Measurements from ENCODE around the gene MYH14. TPM values are rescaled to one million over a fixed set of nuclear protein-coding genes. Genes with fewer than 3 reads are reported as not detected.

MYH14 gene
- total and polyA plus RNA-seq, 2 experiments from 2014 or later = 40.9 to 64.4 TPM

DNA sequence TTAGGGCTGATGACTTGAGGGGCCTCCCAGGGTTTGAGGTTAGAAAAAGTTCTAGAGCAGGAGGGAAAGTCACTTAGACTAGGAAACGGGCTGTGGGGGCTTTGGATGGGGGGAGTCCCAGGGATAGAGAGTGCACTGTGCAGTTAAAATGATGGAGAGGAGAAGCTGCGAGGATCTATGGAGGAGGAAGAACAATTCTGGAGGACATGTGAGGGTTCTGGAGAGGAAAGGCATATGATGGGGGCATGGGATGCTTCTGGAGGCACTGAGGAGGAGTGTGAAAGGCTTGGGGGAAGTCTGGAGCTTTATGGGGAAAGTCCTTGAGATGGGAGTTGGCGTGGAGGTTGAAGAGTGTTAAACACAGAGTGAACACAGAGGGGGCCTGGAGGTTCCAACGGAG lies 123.6 kb downstream of the MYH14 start:
- 54% methylated on average over 4 of the region's 4 CpGs for WGBS (ENCODE audit: low lambda C conversion rate, missing lambda C conversion rate)
- peaks cover 28% of the 10 kb centered on the region for H3K27me3 ChIP-seq
- DNase-seq (ENCODE audit: low spot score) = no peak

GRCh38 chr19:50327461-50328223 lies 124.2 kb downstream of the MYH14 start:
- H3K36me3 ChIP-seq (replicated peaks; ENCODE audit: insufficient read depth, low read depth) = no peaks in the 10 kb centered on the region
- WGBS (ENCODE audit: low lambda C conversion rate, missing lambda C conversion rate) = 58% methylated on average over 14 of the region's 20 CpGs

More for the DNA sequence above, 123.6 kb downstream of the MYH14 start:
- no peaks in the 10 kb centered on the region for H3K9me3 ChIP-seq (ENCODE audit: low read depth)
- peaks cover 3% of the 10 kb centered on the region for H4K20me1 ChIP-seq (ENCODE audit: insufficient read depth, poor library complexity, severe bottlenecking)
- peak overlapping the region; percentile 76 for H3K4me2 ChIP-seq
- no peak overlapping the region for H3K4me3 ChIP-seq
- H3K4me1 ChIP-seq (ENCODE audit: insufficient read depth) = peaks cover 14% of the 10 kb centered on the region
- H3K9me2 ChIP-seq (replicated peaks; ENCODE audit: insufficient read depth) = no peaks in the 10 kb centered on the region
- no peaks in the 10 kb centered on the region for H3K79me2 ChIP-seq
- no peak overlapping the region for H3K27ac ChIP-seq
- TF ChIP-seq EZH2 (IDR thresholded peaks at IDR 0.05; ENCODE audit: borderline replicate concordance) (no peak), EZH2phosphoT487 (IDR thresholded peaks at IDR 0.05; ENCODE audit: low read depth, severe bottlenecking, unreplicated experiment) (no peak), CTCF (IDR thresholded peaks at IDR 0.05; ENCODE audit: poor library complexity) (no peak)
- no peak overlapping the region for H2AFZ ChIP-seq
- H3K36me3 ChIP-seq (replicated peaks; ENCODE audit: insufficient read depth, low read depth) = no peaks in the 10 kb centered on the region

DNA sequence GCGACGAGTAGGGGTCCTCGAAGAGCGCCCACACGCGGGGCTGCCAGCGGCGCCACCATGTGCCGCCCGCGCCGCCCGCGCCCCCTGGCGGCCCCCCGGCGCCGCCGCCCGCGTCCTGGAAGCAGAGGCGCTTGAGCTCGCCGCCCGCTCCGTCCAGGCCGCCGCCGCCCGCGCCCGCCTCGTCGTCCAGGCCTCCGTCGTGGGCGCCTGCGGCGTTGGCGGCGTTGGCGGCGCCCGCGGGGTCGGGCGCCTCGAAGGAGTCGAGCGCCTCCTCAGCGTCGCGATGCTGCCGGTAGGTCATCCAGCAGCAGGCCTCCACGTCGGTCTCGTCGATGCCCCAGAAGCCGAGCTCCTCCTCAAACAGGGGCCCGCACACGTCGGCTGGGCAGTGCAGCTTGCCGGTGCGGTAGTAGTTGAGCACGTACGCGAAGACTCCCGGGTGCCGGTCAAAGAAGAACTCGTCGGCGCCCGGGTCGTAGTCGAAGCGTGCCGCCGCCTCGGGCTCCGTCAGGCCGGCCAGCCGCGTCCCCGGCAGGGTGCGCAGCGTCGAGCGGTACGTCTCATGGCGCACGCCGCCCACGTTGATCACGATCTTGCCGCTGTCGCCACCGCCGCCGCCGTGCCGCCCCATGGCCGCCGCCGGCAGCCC lies 124.9 kb downstream of the MYH14 start:
- no peak overlapping the region for H3K27ac ChIP-seq

More at GRCh38 chr19:50327461-50328223, 124.2 kb downstream of the MYH14 start:
- Histone ChIP-seq H2AFZ (no peak overlapping the region), H3K27ac (no peak overlapping the region), H3K4me3 (no peak overlapping the region), H3K9me3 (ENCODE audit: low read depth) (no peaks in the 10 kb centered on the region), H3K27me3 (peaks cover 30% of the 10 kb centered on the region), H3K9me2 (replicated peaks; ENCODE audit: insufficient read depth) (no peaks in the 10 kb centered on the region), H3K4me2 (peak overlapping the region; percentile 37), H4K20me1 (ENCODE audit: insufficient read depth, poor library complexity, severe bottlenecking) (peaks cover 3% of the 10 kb centered on the region), H3K79me2 (no peaks in the 10 kb centered on the region), H3K4me1 (ENCODE audit: insufficient read depth) (peaks cover 15% of the 10 kb centered on the region)
- TF ChIP-seq EZH2phosphoT487 (IDR thresholded peaks at IDR 0.05; ENCODE audit: low read depth, severe bottlenecking, unreplicated experiment) (no peak), CTCF (IDR thresholded peaks at IDR 0.05; ENCODE audit: poor library complexity) (no peak), EZH2 (IDR thresholded peaks at IDR 0.05; ENCODE audit: borderline replicate concordance) (peak; percentile 51)
- DNase-seq (ENCODE audit: low spot score) = no peak

More for the DNA sequence above, 124.9 kb downstream of the MYH14 start:
- no peaks in the 10 kb centered on the region for H3K9me3 ChIP-seq (ENCODE audit: low read depth)
- peak; percentile 46 for DNase-seq (ENCODE audit: low spot score)
- peak overlapping the region; percentile 89 for H3K4me2 ChIP-seq
- no peaks in the 10 kb centered on the region for H3K36me3 ChIP-seq (replicated peaks; ENCODE audit: insufficient read depth, low read depth)
- TF ChIP-seq CTCF (IDR thresholded peaks at IDR 0.05; ENCODE audit: poor library complexity) (no peak), EZH2 (IDR thresholded peaks at IDR 0.05; ENCODE audit: borderline replicate concordance) (peak; percentile 68)
- no peaks in the 10 kb centered on the region for H3K9me2 ChIP-seq (replicated peaks; ENCODE audit: insufficient read depth)
- WGBS (ENCODE audit: low lambda C conversion rate, missing lambda C conversion rate) = 4% methylated on average over 72 of the region's 104 CpGs
- peaks cover 30% of the 10 kb centered on the region for H3K27me3 ChIP-seq
- H3K4me1 ChIP-seq (ENCODE audit: insufficient read depth) = peaks cover 20% of the 10 kb centered on the region
- H4K20me1 ChIP-seq (ENCODE audit: insufficient read depth, poor library complexity, severe bottlenecking) = peaks cover 3% of the 10 kb centered on the region
- H3K79me2 ChIP-seq = no peaks in the 10 kb centered on the region
- H3K4me3 ChIP-seq = peak overlapping the region; percentile 36
- H2AFZ ChIP-seq = no peak overlapping the region
